WTC11 (cell line): ENCODE results near the gene LAMC1. TPM values are rescaled to one million over a fixed set of nuclear protein-coding genes. Genes with fewer than 3 reads are reported as not detected.

Source experiments
- ATAC-seq: fragments of 200-7000 bp; cut with Tn5 transposase; 2 replicates; pipeline ENCODE4 v1.10.0; 2021; ENCODE audit warnings: mild to moderate bottlenecking, moderate library complexity
- CTCF ChIA-PET: fragments of 300-600 bp; sonication (Branson Sonifier 250); formaldehyde crosslinking; loops from one replicate; lab custom pipeline; 2021; ENCODE audit warnings: antibody characterized with exemption; lab: Charles Lee
- POLR2A ChIA-PET: fragments of 350-600 bp; sonication (Branson Sonifier 250); formaldehyde crosslinking; loops from one replicate; lab custom pipeline; 2021; ENCODE audit warnings: antibody characterized with exemption; lab: Charles Lee
- DNase-seq: peaks from one replicate; pipeline ENCODE4 v3.0.0; 2021; ENCODE audit warnings: low spot score
- H3K27ac Mint-ChIP-seq: 2 replicates; pipeline ENCODE4 v1.8.0; 2021; ENCODE audit warnings: mixed read lengths
- H3K27me3 Mint-ChIP-seq: 2 replicates; pipeline ENCODE4 v1.8.0; 2021; ENCODE audit warnings: low read depth, mild to moderate bottlenecking, moderate library complexity, mixed read lengths
- H3K36me3 Mint-ChIP-seq: 2 replicates; pipeline ENCODE4 v1.8.0; 2021; ENCODE audit warnings: mixed read lengths
- H3K4me1 Mint-ChIP-seq: 2 replicates; pipeline ENCODE4 v1.8.0; 2022; ENCODE audit warnings: mixed read lengths
- H3K4me3 Mint-ChIP-seq: 2 replicates; pipeline ENCODE4 v1.8.0; 2021; ENCODE audit warnings: mild to moderate bottlenecking, moderate library complexity, mixed read lengths
- H3K9me3 Mint-ChIP-seq: 2 replicates; pipeline ENCODE4 v1.8.0; 2021; ENCODE audit warnings: mixed read lengths
- ATF1 ChIP-seq: sonication (generic); formaldehyde crosslinking; IDR thresholded peaks from 2 replicates; pipeline ENCODE4 v1.8.1; 2023; ENCODE audit warnings: mild to moderate bottlenecking, moderate library complexity, missing genetic modification reagents
- IRF1 ChIP-seq: sonication (generic); formaldehyde crosslinking; IDR thresholded peaks from 2 replicates; pipeline ENCODE4 v1.8.0; 2023; ENCODE audit warnings: missing genetic modification reagents
- KAT7 ChIP-seq: sonication (generic); formaldehyde crosslinking; IDR thresholded peaks from 2 replicates; pipeline ENCODE4 v1.8.1; 2023; ENCODE audit warnings: missing genetic modification reagents, mild to moderate bottlenecking, borderline replicate concordance
- MAX ChIP-seq: sonication (generic); formaldehyde crosslinking; IDR thresholded peaks from 2 replicates; pipeline ENCODE4 v1.8.0; 2022; ENCODE audit warnings: mild to moderate bottlenecking, missing genetic modification reagents
- MYBL2 ChIP-seq: sonication (generic); formaldehyde crosslinking; IDR thresholded peaks from 2 replicates; pipeline ENCODE4 v1.8.1; 2023; ENCODE audit warnings: mild to moderate bottlenecking, moderate library complexity, missing genetic modification reagents
- NR1H2 ChIP-seq: sonication (generic); formaldehyde crosslinking; IDR thresholded peaks from 2 replicates; pipeline ENCODE4 v1.9.0; 2021; ENCODE audit warnings: mild to moderate bottlenecking, moderate library complexity, missing genetic modification reagents
- OVOL2 ChIP-seq: fragments of 250-450 bp; sonication (Bioruptor Pico); IDR thresholded peaks from 2 replicates; pipeline ENCODE4 v1.9.0; 2021; ENCODE audit warnings: mild to moderate bottlenecking, borderline replicate concordance
- SMAD4 ChIP-seq: sonication (generic); formaldehyde crosslinking; IDR thresholded peaks from 2 replicates; pipeline ENCODE4 v1.8.0; 2022; ENCODE audit warnings: mild to moderate bottlenecking, missing genetic modification reagents
- total RNA-seq: library from RNA; stranded (reverse); gene quantifications from 3 replicates; pipeline ENCODE4 v1.2.3, GENCODE V29; 2021
- TF ChIP-seq, protein P1 (sequence below): sonication (generic); formaldehyde crosslinking; IDR thresholded peaks from 2 replicates; pipeline ENCODE4 v1.8.0; 2022; ENCODE audit warnings: mild to moderate bottlenecking, missing genetic modification reagents
- TF ChIP-seq, protein P2 (sequence below): sonication (generic); formaldehyde crosslinking; IDR thresholded peaks from 2 replicates; pipeline ENCODE4 v1.8.1; 2023; ENCODE audit warnings: mild to moderate bottlenecking, missing genetic modification reagents
- TF ChIP-seq, protein P3 (sequence below): sonication (generic); formaldehyde crosslinking; conservative IDR thresholded peaks from 2 replicates; pipeline ENCODE4 v1.8.1; 2023; ENCODE audit warnings: mild to moderate bottlenecking, low read depth, missing genetic modification reagents, moderate library complexity
- TF ChIP-seq, protein P4 (sequence below): sonication (generic); formaldehyde crosslinking; IDR thresholded peaks from 2 replicates; pipeline ENCODE4 v1.8.0; 2023; ENCODE audit warnings: mild to moderate bottlenecking, missing genetic modification reagents
- TF ChIP-seq, protein P5 (sequence below): sonication (generic); formaldehyde crosslinking; conservative IDR thresholded peaks from 2 replicates; pipeline ENCODE4 v1.8.1; 2022; ENCODE audit warnings: mild to moderate bottlenecking, missing genetic modification reagents
- TF ChIP-seq, protein P6 (sequence below): sonication (generic); formaldehyde crosslinking; IDR thresholded peaks from 2 replicates; pipeline ENCODE4 v1.8.1; 2022; ENCODE audit warnings: missing genetic modification reagents, borderline replicate concordance

The LAMC1 gene
- total RNA-seq, 1 experiment from 2014 or later: 162 TPM

GRCh38 chr1:183163316-183163715, 140.1 kb downstream of the LAMC1 start:
- DNase-seq: no peak
- Mint-ChIP-seq H3K36me3 (no peaks in the 10 kb centered on the region), H3K4me1 (peaks cover 16% of the 10 kb centered on the region), H3K4me3 (no peak overlapping the region), H3K27me3 (no peaks in the 10 kb centered on the region), H3K27ac (no peak overlapping the region), H3K9me3 (no peaks in the 10 kb centered on the region)
- no peak for TF ChIP-seq IRF1
- TF ChIP-seq NR1H2 (CRISPR knock-in tag): no peak
- CTCF ChIA-PET: no interaction called here
- ATAC-seq: no peak
- POLR2A ChIA-PET: no interaction called here

DNA sequence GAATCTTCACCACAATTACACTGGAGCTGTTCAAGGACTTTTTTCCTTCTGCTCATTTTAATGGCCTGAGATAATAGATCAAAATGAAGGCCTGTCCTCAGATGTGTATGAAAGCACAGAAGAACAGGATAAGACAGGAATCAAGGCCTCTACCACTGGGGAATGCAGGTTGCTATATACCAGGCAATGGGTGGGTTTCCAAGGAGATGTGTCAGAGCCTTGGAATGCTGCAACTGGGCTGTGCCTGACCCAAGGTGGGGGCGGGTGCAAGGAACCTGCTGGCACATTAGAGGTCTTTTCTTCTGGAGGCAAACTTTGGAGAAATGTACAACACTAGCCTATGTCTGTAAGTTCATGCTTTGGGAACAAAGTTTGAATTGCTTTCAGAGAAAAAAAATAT, 141.1 kb downstream of the LAMC1 start:
- ChIA-PET CTCF (no interaction called here), POLR2A (no interaction called here)
- Mint-ChIP-seq H3K27ac (no peak overlapping the region), H3K36me3 (no peaks in the 10 kb centered on the region), H3K4me3 (no peak overlapping the region), H3K9me3 (no peaks in the 10 kb centered on the region), H3K27me3 (no peaks in the 10 kb centered on the region), H3K4me1 (peaks cover 16% of the 10 kb centered on the region)
- peak; percentile 46 for DNase-seq
- peak; percentile 97 for ATAC-seq
- TF ChIP-seq, protein P1, sequence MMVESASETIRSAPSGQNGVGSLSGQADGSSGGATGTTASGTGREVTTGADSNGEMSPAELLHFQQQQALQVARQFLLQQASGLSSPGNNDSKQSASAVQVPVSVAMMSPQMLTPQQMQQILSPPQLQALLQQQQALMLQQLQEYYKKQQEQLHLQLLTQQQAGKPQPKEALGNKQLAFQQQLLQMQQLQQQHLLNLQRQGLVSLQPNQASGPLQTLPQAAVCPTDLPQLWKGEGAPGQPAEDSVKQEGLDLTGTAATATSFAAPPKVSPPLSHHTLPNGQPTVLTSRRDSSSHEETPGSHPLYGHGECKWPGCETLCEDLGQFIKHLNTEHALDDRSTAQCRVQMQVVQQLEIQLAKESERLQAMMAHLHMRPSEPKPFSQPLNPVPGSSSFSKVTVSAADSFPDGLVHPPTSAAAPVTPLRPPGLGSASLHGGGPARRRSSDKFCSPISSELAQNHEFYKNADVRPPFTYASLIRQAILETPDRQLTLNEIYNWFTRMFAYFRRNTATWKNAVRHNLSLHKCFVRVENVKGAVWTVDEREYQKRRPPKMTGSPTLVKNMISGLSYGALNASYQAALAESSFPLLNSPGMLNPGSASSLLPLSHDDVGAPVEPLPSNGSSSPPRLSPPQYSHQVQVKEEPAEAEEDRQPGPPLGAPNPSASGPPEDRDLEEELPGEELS (CRISPR knock-in tag): no peak
- no peak for TF ChIP-seq SMAD4 (CRISPR knock-in tag)
- TF ChIP-seq, protein P2, sequence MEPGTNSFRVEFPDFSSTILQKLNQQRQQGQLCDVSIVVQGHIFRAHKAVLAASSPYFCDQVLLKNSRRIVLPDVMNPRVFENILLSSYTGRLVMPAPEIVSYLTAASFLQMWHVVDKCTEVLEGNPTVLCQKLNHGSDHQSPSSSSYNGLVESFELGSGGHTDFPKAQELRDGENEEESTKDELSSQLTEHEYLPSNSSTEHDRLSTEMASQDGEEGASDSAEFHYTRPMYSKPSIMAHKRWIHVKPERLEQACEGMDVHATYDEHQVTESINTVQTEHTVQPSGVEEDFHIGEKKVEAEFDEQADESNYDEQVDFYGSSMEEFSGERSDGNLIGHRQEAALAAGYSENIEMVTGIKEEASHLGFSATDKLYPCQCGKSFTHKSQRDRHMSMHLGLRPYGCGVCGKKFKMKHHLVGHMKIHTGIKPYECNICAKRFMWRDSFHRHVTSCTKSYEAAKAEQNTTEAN (CRISPR knock-in tag): no peak
- TF ChIP-seq, protein P3, sequence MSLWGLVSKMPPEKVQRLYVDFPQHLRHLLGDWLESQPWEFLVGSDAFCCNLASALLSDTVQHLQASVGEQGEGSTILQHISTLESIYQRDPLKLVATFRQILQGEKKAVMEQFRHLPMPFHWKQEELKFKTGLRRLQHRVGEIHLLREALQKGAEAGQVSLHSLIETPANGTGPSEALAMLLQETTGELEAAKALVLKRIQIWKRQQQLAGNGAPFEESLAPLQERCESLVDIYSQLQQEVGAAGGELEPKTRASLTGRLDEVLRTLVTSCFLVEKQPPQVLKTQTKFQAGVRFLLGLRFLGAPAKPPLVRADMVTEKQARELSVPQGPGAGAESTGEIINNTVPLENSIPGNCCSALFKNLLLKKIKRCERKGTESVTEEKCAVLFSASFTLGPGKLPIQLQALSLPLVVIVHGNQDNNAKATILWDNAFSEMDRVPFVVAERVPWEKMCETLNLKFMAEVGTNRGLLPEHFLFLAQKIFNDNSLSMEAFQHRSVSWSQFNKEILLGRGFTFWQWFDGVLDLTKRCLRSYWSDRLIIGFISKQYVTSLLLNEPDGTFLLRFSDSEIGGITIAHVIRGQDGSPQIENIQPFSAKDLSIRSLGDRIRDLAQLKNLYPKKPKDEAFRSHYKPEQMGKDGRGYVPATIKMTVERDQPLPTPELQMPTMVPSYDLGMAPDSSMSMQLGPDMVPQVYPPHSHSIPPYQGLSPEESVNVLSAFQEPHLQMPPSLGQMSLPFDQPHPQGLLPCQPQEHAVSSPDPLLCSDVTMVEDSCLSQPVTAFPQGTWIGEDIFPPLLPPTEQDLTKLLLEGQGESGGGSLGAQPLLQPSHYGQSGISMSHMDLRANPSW (CRISPR knock-in tag): no peak
- TF ChIP-seq, protein P4, sequence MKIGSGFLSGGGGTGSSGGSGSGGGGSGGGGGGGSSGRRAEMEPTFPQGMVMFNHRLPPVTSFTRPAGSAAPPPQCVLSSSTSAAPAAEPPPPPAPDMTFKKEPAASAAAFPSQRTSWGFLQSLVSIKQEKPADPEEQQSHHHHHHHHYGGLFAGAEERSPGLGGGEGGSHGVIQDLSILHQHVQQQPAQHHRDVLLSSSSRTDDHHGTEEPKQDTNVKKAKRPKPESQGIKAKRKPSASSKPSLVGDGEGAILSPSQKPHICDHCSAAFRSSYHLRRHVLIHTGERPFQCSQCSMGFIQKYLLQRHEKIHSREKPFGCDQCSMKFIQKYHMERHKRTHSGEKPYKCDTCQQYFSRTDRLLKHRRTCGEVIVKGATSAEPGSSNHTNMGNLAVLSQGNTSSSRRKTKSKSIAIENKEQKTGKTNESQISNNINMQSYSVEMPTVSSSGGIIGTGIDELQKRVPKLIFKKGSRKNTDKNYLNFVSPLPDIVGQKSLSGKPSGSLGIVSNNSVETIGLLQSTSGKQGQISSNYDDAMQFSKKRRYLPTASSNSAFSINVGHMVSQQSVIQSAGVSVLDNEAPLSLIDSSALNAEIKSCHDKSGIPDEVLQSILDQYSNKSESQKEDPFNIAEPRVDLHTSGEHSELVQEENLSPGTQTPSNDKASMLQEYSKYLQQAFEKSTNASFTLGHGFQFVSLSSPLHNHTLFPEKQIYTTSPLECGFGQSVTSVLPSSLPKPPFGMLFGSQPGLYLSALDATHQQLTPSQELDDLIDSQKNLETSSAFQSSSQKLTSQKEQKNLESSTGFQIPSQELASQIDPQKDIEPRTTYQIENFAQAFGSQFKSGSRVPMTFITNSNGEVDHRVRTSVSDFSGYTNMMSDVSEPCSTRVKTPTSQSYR (CRISPR knock-in tag): no peak
- TF ChIP-seq KAT7 (CRISPR knock-in tag): no peak
- TF ChIP-seq OVOL2 (CRISPR knock-in tag): no peak
- no peak for TF ChIP-seq ATF1
- no peak for TF ChIP-seq MAX (CRISPR knock-in tag)
- TF ChIP-seq, protein P5, sequence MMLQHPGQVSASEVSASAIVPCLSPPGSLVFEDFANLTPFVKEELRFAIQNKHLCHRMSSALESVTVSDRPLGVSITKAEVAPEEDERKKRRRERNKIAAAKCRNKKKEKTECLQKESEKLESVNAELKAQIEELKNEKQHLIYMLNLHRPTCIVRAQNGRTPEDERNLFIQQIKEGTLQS (CRISPR knock-in tag): no peak
- TF ChIP-seq MYBL2 (CRISPR knock-in tag): no peak
- TF ChIP-seq, protein P6, sequence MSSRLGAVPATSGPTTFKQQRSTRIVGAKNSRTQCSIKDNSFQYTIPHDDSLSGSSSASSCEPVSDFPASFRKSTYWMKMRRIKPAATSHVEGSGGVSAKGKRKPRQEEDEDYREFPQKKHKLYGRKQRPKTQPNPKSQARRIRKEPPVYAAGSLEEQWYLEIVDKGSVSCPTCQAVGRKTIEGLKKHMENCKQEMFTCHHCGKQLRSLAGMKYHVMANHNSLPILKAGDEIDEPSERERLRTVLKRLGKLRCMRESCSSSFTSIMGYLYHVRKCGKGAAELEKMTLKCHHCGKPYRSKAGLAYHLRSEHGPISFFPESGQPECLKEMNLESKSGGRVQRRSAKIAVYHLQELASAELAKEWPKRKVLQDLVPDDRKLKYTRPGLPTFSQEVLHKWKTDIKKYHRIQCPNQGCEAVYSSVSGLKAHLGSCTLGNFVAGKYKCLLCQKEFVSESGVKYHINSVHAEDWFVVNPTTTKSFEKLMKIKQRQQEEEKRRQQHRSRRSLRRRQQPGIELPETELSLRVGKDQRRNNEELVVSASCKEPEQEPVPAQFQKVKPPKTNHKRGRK (CRISPR knock-in tag): no peak
